Posterior cingulate gyrus (tissue), 11 donors: ENCODE results near the gene JAM3.
A peak's percentile ranks its signal among the peaks of the same experiment; 100 is the strongest.

Experiments used
- DNase-seq, 10 donors: peaks; one replicate each; pipeline versions ENCODE4 v3.0.0 to v3.0.0-alpha.2; 2020 to 2021; ENCODE audit warnings: mixed read lengths in 3 of 10
- intact Hi-C: fragments of 100-400 bp; cut with DNase I; formaldehyde crosslinking; loops from one replicate; pipeline ENCODE4 v1.15.1; 2023

Gene JAM3

GRCh38 chr11:134037046-134037908 is 31.6 kb upstream of the JAM3 start:
- intact Hi-C loops, result loop anchor here (5.0 kb wide), 1 partner anchor 90 kb away; no protein-coding TSS in a partner anchor
- DNase-seq, result peak in 6 of 10 donors; percentile 31 to 94 (median 76)

DNA sequence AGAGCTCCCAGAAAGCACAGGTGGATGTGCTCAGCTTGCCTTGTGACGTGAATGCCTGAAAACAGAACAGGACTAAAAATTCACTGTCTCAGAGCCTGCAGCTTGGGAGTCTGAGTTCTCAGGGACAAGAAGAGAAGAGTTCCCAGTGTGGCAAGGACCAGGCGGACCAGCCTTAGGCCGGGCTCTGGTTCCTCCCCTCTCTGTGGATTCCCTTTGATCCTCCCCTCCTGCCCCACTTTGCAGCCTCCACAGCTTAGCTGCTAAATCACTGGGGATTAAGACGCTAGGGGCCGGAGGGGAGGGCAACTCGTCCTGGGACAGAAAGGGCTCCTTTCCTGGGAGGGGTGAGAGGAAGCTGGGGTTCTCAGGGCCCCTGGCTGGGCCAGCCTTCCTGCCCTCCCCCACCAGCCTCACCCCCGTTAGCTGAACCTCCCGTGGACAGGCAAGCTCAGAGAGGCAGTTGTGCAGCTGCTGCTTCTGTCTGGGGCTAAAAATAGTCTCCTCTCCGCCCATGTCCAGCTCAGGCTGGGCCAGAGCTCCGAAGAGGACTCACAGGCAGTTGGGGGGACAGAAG is 29.9 kb upstream of the JAM3 start:
- DNase-seq, result peak in 3 of 10 donors; percentile 67 to 88 (median 85)
- intact Hi-C loops, result loop anchor here (5.0 kb wide), 1 partner anchor 92 kb away; no protein-coding TSS in a partner anchor

DNA sequence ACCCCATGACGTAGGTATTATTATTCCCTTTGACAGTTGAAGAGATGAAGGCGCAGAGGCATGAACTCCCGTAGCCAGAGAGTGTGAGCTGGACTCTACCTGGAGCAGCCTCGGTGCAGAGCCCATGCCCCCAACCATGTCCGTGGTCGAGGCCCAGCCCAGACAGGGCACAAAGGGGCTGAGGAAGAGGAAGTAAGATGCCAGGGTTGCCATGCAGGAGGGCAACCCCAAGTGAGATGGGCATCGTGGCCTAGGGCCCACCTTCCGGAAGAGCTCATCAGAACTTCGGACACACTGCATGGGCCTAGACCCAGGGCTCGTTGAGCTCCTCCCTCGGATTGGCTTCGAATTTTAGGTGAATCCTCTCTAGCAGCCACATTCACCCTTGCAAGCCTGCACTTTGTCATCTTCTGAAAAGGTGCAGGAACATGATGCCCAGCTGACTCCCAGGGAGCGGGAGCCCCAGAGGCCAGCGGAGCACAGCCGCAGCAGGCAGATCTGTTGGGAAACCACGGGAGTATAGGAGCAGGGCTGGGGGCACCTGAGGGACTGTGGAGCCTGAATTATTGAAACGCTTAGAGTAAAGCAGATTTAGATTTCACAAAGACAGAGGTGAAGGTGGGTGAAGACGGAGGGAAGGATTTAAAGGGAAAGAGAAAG is 29.0 kb upstream of the JAM3 start:
- intact Hi-C loops, result loop anchor here (5.0 kb wide), 1 partner anchor 93 kb away; no protein-coding TSS in a partner anchor

DNA sequence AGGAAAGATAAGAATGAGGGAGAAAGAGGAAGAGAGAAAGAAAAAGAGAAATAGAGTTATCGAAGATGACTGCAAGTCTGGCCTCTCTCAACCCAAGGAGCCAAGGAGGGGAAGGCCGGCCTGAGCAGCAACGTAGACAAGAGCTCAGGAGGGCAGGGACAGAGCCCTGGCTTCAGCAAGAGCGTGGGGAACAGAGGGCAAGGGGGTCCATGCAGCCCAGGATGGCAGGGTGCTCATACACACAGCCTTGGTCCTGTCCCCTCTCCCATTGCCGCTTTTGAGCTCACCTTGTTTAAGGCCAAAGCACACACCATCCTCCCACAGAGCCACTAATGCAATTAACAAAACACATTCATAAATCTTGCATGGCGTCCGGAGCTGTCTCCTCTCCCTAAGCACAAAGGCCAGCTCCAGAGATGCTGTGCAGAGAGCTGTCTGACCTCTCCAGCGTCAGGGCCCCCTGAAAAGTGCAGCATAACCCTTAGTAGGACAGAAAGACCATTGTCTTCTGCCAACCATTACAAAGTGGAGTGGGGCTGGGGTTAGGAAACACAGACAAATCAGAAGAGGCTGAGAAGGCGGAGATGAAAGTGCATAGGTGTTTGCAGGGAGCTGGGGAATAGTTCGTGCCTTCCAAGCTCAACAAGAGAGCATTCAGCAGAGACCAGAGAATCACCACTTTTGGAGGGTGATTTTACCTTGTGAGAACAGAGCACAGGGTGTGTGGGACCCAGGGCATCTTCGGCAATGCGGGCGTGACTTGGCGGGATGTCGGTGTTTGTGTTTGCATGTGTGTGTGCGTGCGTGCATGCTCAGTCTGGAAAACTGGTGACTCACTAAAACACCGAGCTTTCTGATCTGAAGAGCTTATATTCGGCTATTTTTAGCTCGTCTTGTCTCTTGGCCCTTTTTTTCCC is 28.2 kb upstream of the JAM3 start:
- intact Hi-C loops, result no loop called here
- DNase-seq, result peak in 2 of 10 donors; percentile 46 to 90

More for the DNA sequence above, 29.0 kb upstream of the JAM3 start:
- peak in 2 of 10 donors; percentile 61 to 62 for DNase-seq

DNA sequence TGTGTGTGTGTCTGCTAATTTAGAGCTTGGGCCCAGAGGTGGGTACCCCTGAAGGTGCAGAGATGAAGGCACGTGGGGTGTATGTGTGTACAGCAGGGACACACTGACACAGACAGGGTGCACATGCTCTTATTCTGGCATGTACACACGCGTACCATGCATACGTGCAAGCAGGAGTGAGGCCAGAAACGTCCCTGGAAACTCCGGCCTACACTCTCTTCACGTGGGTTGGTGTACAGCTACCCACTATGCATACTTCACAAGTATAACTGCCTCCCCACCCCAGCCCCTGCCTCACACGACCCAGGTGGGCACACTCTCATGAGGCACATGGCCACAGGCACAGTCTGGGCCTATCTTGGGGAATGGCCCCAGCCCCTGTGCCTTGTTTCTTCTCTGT is 27.5 kb upstream of the JAM3 start:
- DNase-seq, result peak in 2 of 10 donors; percentile 42 to 65

DNA sequence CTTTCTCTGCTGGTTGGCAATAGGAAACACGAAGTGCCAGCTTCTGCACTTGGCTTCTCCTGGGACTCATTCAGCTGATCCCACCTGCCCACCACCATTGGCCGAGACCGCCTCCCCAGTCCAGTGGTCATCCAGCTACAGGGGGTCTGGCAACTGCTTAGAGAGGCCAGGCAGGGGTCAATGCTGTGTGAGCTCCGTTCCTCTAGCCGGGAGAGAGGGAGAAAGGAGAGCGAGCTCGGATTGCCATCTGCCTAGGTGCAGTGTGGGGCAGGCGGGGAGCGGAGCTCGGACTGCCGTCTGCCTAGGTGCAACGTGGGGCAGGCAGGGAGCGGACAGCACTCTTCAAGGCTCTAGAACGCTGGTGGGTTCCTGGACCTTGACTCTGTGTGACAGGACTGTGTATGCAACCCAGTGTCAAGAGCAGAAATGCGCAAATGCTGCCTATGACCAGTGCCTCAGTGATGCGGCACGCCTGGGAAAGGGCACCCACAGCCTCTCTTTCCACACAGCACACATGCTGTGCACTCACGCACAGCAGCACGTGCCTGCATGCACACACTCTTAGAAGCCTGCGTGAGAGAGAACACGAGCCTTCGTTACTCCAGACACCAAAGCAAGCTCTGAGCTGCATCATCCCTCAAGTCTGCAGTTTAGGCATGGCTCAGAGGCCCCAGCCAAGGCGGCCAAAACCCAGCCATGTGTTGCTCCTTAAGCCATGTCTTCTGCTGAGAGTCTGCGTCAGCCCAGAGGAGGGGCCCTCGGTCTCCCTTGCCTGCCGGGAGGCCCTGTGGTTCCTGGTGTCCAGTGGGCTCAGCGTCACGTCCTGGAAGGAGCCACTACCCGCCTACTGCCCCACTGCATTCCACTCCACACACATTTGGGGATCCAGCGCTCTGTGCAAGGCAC is 26.8 kb upstream of the JAM3 start:
- intact Hi-C loops, result no loop called here

More for the DNA sequence above, 27.5 kb upstream of the JAM3 start:
- intact Hi-C loops, result no loop called here

GRCh38 chr11:134043821-134044420 is 25.0 kb upstream of the JAM3 start:
- DNase-seq, result peak in 2 of 10 donors; percentile 65 to 76
- intact Hi-C loops, result no loop called here

More for the DNA sequence above, 26.8 kb upstream of the JAM3 start:
- peak in 2 of 10 donors; percentile 68 to 75 for DNase-seq

GRCh38 chr11:134044514-134045284 is 24.2 kb upstream of the JAM3 start:
- DNase-seq, result peak in 2 of 10 donors; percentile 90 to 91
- intact Hi-C loops, result loop anchor here (5.0 kb wide), 1 partner anchor 117 kb away; no protein-coding TSS in a partner anchor

DNA sequence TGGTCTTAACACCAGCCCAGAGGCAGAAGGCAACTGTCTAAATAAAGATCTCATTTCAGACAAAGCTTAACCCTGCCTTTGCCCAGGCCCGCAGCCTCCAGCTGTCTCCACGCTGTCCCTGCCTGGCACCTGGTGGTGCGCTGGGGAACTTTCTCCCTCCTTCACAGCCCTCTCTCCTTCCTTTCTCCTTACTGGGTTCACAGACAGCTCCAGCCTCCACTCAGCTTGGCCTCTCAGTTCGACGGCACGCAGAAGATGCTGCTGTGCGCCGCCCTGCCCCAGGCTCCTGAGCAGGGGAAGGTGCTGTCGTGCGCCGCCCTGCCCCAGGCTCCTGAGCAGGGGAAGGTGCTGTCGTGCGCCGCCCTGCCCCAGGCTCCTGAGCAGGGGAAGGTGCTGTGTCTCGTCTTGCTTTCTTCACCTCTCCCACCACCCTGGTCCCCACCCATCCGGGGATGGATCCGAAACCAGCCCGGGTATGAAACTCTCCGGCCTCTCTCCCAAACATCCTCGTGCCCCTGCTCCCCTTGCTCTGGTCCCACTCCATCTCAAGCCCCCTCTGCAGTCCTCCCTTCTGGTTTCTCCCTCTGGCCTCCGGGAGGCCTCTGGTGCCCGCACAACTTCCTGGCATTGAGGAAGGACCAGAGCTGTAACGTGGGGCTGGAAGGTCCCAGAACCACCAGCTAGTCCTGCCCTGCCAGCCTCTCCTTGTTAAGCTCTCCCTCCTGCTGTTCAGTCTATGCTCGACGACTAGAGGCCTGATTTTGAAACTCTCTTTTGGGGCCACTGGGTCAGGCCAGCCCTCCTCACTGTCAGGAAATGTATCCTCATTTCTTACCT is 22.9 kb upstream of the JAM3 start:
- DNase-seq, result peak in 2 of 10 donors; percentile 60 to 89
- intact Hi-C loops, result loop anchor here (5.0 kb wide), 1 partner anchor 119 kb away; no protein-coding TSS in a partner anchor

DNA sequence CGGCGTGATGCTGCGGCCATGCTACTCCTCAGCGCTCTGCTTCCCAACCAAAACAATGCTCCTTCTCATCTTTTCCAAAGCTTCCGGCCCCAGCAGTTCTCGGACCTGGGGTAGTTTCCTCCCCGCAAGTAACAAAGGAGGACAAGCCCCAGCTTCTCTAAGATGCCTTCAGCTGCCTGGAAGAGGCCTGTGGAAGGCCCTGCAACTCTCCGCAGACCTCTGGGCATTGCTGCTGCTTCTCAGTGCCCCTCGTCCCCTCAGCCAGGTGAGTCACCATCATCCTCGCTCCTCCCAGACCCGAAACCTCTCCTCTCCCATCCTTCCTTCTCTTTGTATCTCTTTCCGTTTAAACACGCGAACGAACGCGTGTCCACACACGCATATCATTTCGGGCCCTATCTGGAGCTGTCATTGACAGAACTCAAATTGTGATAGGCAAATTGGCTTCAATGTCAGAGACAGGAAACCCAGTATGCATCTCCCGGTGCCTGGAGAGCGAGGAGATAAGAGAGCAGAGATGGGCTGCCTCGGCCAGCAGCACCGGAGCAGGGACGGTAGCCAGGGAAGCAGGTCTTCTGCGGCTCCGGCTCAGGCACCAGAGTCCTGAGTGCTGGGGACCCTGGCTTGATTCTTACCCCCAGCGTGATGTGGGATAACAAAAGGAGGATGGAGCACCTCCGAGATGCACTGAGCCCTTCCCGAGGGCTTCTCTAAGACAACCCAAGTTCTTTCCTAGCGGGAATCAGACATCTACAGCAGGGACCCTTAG is 22.0 kb upstream of the JAM3 start:
- peak in 2 of 10 donors; percentile 1 to 67 for DNase-seq
- intact Hi-C loops, result loop anchor here (5.0 kb wide), 1 partner anchor 120 kb away; no protein-coding TSS in a partner anchor

GRCh38 chr11:134047586-134047999 is 21.3 kb upstream of the JAM3 start:
- intact Hi-C loops, result loop anchor here (5.0 kb wide), 1 partner anchor 120 kb away; no protein-coding TSS in a partner anchor
- DNase-seq, result peak in 7 of 10 donors; percentile 59 to 93 (median 71)

DNA sequence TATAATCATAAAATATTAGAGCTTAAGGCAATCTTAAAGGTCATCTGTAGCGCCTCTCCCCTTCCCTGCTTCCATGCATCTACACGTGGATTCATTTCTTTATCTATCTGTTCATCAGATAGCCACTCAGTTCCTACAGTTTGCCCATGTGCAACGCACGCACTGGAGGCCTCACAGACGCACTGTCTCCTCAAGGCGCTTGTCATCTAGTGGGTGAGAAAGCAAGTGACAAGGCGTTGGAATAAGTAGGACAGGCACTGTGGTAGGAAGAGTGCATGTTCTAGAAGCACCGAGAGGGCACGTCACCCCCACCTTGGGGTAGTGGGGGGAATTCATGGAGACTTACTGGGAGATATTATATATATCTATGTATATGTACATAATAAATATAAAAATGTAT is 20.8 kb upstream of the JAM3 start:
- DNase-seq, result peak in 1 of 10 donors; percentile 63
- intact Hi-C loops, result loop anchor here (5.0 kb wide), 1 partner anchor 121 kb away; no protein-coding TSS in a partner anchor

GRCh38 chr11:134049303-134049702 is 19.6 kb upstream of the JAM3 start:
- intact Hi-C loops, result loop anchor here (5.0 kb wide), 1 partner anchor 122 kb away; no protein-coding TSS in a partner anchor
- peak in 1 of 10 donors; percentile 18 for DNase-seq

DNA sequence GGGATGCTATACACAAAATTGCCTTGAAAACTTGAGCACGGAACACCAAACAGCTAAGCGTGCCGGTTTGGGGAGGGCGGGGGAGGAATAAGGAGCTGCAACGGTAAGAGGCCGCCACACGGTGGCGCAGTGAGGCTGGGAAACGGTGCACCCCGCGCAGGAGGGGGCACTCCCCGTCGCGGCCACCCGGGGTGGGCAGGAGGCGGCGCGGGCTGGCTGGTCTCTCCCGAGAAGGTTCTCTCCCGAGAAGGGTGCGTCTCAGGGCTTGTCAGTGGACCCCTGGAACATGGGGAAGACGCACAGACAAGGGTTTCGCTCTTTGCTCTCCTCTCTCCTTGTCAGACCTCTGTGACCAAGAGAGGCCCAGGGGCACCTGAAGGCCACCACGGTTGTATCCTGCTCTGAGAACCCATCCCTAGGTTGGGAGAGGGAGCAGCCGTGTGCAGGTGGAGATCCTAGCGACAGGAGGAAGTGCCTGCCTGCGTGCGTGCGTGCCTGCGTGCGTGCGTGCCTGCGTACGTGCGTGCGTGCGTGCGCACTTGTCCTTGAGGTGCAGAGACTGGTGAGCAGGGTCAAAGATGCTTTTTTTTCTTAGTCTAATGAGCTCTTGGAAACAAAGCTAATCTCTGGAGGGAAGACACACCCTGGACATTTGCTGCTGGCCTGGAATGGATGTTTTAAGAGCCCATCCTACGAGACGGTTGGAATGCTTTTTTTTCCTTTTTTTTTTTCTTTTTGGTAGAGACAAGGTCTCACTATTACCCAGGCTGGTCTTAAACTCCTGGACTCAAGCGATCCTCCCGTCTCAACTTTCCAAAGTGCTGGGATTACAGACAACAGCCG is 18.1 kb upstream of the JAM3 start:
- DNase-seq, result peak in 9 of 10 donors; percentile 77 to 98 (median 83)
- intact Hi-C loops, result loop anchor here (1.0 to 10.0 kb wide), 3 partner anchors 16 to 174 kb away; partner anchors contain the start of genes NCAPD3 and VPS26B
